ENCODE data around the gene P2RX6. TPM values are rescaled to one million over a fixed set of nuclear protein-coding genes. Genes with fewer than 3 reads are reported as not detected.

The P2RX6 gene
- total and polyA plus RNA-seq, 2 of the 4 experiments (the other 2 are of a cell fraction): 0.90 to 1.6 TPM

DNA sequence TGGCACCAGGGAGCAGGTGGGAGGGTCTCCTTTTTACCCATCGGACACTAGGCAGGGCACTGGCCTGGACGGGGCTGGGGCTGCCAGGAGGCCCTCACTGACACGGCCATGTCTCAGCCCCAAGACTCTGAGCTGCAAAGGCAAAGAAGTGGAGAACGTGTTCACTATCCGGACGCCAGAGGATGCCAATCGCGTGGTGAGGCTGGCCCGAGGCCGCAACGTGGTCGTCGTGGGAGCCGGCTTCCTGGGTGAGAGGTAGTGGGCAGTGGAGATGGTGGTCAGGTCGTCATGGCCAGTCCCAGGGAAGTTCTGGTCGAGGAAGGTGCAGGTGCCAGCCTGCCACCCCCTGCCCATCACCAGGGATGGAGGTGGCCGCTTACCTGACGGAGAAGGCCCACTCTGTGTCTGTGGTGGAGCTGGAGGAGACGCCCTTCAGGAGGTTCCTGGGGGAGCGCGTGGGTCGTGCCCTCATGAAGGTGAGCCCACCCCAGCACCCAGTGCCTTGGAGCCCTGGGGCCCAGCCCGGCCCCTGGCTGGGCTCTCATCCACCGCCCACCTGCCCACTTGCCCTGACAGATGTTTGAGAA lies 38.6 kb upstream of the P2RX6 start:
- H3K4me1 ChIP-seq (ENCODE audit: control insufficient read depth, insufficient read depth, low read length): peaks cover 2% of the 10 kb centered on the region
- CTCF ChIA-PET: no interaction called here
- intact Hi-C loops (cut with micrococcal nuclease): no loop called here
- no peak overlapping the region for H3K4me2 ChIP-seq (ENCODE audit: low read depth, low read length)
- no peak overlapping the region for H3K23ac ChIP-seq (ENCODE audit: low read depth, low read length)
- no peak for TF ChIP-seq CHD1 (IDR thresholded peaks at IDR 0.05; ENCODE audit: low read depth, low read length)
- TF ChIP-seq NFE2L2 (IDR thresholded peaks at IDR 0.05; ENCODE audit: low read depth, low read length): no peak
- TF ChIP-seq MAFK (IDR thresholded peaks at IDR 0.05; ENCODE audit: low read depth, low read length): no peak
- no peak for TF ChIP-seq USF2 (IDR thresholded peaks at IDR 0.05; ENCODE audit: low read depth, low read length)
- no peak for TF ChIP-seq CEBPB (IDR thresholded peaks at IDR 0.05; ENCODE audit: low read depth, low read length)
- no peak for TF ChIP-seq SMC3 (IDR thresholded peaks at IDR 0.05; ENCODE audit: low read depth, low read length)
- TF ChIP-seq BHLHE40 (IDR thresholded peaks at IDR 0.05; ENCODE audit: low read depth, low read length): no peak
- TF ChIP-seq RFX5 (IDR thresholded peaks at IDR 0.05; ENCODE audit: low read depth, low read length): no peak
- no peak for TF ChIP-seq RCOR1 (IDR thresholded peaks at IDR 0.05; ENCODE audit: insufficient replicate concordance, low read length)
- no peak for TF ChIP-seq MAZ (IDR thresholded peaks at IDR 0.05; ENCODE audit: borderline replicate concordance, low read depth, low read length)
- no peak for TF ChIP-seq CTCF (conservative IDR thresholded peaks at IDR 0.05; ENCODE audit: low read depth, low read length)
- no peak for TF ChIP-seq MXI1 (IDR thresholded peaks at IDR 0.05; ENCODE audit: borderline replicate concordance, low read depth, low read length)
- TF ChIP-seq FOS (IDR thresholded peaks at IDR 0.05; ENCODE audit: low read depth, low read length): no peak
- TF ChIP-seq ELK1 (IDR thresholded peaks at IDR 0.05; ENCODE audit: borderline replicate concordance, low read depth, low read length): no peak
- no peak for TF ChIP-seq RAD21 (IDR thresholded peaks at IDR 0.05; ENCODE audit: low read length)
- TF ChIP-seq POLR2A (IDR thresholded peaks at IDR 0.05; ENCODE audit: low read depth, low read length): no peak
- H3K36me3 ChIP-seq (ENCODE audit: control insufficient read depth, insufficient read depth, low read length): no peaks in the 10 kb centered on the region
- H2BK20ac ChIP-seq (ENCODE audit: low read depth, low read length): no peak overlapping the region
- H3K14ac ChIP-seq (replicated peaks; ENCODE audit: low read depth, low read length): no peak overlapping the region
- no peak overlapping the region for H4K8ac ChIP-seq (ENCODE audit: low read depth in 2 of 2, low read length in 2 of 2)
- H3K4ac ChIP-seq (ENCODE audit: low read depth, low read length): no peak overlapping the region
- no peak overlapping the region for H2BK15ac ChIP-seq (ENCODE audit: low read depth, low read length)
- no peak overlapping the region for H4K91ac ChIP-seq (ENCODE audit: insufficient read depth, low read depth, low read length)
- BruUV-seq (replicated peaks): no TSS peak
- dilution Hi-C loops (cut with HindIII; ENCODE audit: low sequenced_read_pairs, unreplicated experiment): no loop called here
- no peak overlapping the region for H2AFZ ChIP-seq (replicated peaks; ENCODE audit: low read length, poor library complexity)
- H4K20me1 ChIP-seq (ENCODE audit: insufficient read depth, low read length): no peaks in the 10 kb centered on the region
- POLR2A ChIA-PET (ENCODE audit: unreplicated experiment): no interaction called here
- H2AK9ac ChIP-seq (replicated peaks; ENCODE audit: low read depth, low read length, poor library complexity): no peak overlapping the region
- in situ Hi-C loops (cut with MboI; ENCODE audit: low sequenced_read_pairs): no loop called here
- DNase-seq (no peak), ATAC-seq (ENCODE audit: low read depth) (no peak)
- no peak overlapping the region for H4K5ac ChIP-seq (ENCODE audit: low read depth, low read length)
- H3K9me3 ChIP-seq (ENCODE audit: control insufficient read depth, insufficient read depth, low read length): peaks cover 10% of the 10 kb centered on the region
- no peak overlapping the region for H2BK120ac ChIP-seq (ENCODE audit: low read depth, low read length)
- no peak overlapping the region for H2AK5ac ChIP-seq (ENCODE audit: low read depth, low read length)
- peaks cover 3 to 10% of the 10 kb centered on the region in 2 experiments; a peak in 3 of 4 replicates for H3K79me1 ChIP-seq (ENCODE audit: low read depth in 1 of 2, low read length in 2 of 2)
- H3K56ac ChIP-seq (ENCODE audit: extremely low read depth, insufficient read depth, low read length): no peak overlapping the region
- no peak overlapping the region for H3K4me3 ChIP-seq (ENCODE audit: insufficient read depth, low read depth, low read length)
- H3K9ac ChIP-seq (ENCODE audit: low read depth, low read length): no peak overlapping the region
- 84% methylated on average over 14 of the region's 24 CpGs; no CpG with 5 or more reads in 1 of the 2 experiments for WGBS, 2 experiments (ENCODE audit: extremely low coverage in 2 of 2, insufficient read length in 1 of 2)
- no peak overlapping the region for H3K18ac ChIP-seq (ENCODE audit: low read depth, low read length)
- no peak overlapping the region for H2BK5ac ChIP-seq (ENCODE audit: low read depth, low read length, poor library complexity, severe bottlenecking)
- H3K9me1 ChIP-seq (ENCODE audit: insufficient read depth, low read length): peaks cover 17% of the 10 kb centered on the region; the same call in 1 of the 2 replicates
- H3K27me3 ChIP-seq (ENCODE audit: control insufficient read depth, insufficient read depth, low read length): peaks cover 2% of the 10 kb centered on the region; the same call in 1 of the 2 replicates
- no peak overlapping the region for H3K27ac ChIP-seq (ENCODE audit: insufficient read depth, low read length)
